ENCODE data around the gene CEL. TPM values are rescaled to one million over a fixed set of nuclear protein-coding genes. Genes with fewer than 3 reads are reported as not detected.
A peak's percentile ranks its signal among the peaks of the same experiment; 100 is the strongest.
"Not testable (repeated sequence)": the region's sequence is repeated elsewhere in the genome, so short reads cannot be mapped to it uniquely, and the experiment has no call there.

CEL gene
- total RNA-seq, 2 experiments from 2014 or later = 1.4 to 2.3 TPM

DNA sequence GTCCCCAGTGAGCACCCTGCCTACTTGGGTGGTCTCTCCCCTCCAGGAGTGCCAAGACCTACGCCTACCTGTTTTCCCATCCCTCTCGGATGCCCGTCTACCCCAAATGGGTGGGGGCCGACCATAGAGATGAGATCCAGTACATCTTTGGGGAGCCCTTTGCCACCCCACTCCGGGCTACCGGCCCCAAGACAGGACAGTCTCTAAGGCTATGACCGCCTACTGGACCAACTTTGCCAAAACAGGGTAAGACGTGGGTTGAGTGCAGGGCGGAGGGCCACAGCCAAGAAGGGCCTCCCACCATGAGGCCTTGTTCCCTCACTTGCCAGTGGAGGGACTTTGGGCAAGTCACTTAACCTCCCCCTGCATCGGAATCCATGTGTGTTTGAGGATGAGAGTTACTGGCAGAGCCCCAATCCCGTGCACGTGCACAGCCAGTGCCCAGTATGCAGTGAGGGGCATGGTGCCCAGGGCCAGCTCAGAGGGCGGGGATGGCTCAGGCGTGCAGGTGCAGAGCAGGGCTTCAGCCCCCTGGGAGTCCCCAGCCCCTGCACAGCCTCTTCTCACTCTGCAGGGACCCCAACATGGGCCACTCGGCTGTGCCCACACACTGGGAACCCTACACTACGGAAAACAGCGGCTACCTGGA, 24.6 kb downstream of the CEL start:
- DNase-seq; H3K27ac Mint-ChIP-seq; H3K27me3 Mint-ChIP-seq; ATAC-seq (ENCODE audit: low read depth); H3K4me3 Mint-ChIP-seq; H3K36me3 Mint-ChIP-seq; H3K4me1 Mint-ChIP-seq; POLR2A ChIA-PET; H3K9me3 Mint-ChIP-seq: not testable (repeated sequence)

DNA sequence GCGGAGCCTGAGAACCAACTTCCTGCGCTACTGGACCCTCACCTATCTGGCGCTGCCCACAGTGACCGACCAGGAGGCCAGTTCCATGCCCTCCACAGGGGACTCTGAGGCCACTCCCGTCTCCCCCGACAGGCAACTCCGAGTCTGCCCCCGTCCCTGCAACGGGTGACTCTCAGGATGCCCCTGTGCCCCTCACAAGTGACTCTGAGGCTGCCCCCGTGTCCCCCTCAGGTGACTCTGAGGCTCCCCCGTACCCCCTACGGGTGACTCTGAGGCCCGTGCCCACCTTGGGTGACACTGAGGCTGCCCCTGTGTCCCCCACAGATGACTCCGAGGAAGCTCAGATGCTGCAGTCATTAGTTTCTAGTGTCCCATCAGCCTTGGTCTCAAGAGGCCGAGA, 25.1 kb downstream of the CEL start:
- ATAC-seq (ENCODE audit: low read depth) = no peak
- no peak overlapping the region for H3K27ac Mint-ChIP-seq
- POLR2A ChIA-PET = no interaction called here
- no peaks in the 10 kb centered on the region for H3K9me3 Mint-ChIP-seq
- no peaks in the 10 kb centered on the region for H3K4me1 Mint-ChIP-seq
- H3K4me3 Mint-ChIP-seq = no peak overlapping the region
- H3K27me3 Mint-ChIP-seq = no peaks in the 10 kb centered on the region
- H3K36me3 Mint-ChIP-seq = no peaks in the 10 kb centered on the region
- DNase-seq = no peak

DNA sequence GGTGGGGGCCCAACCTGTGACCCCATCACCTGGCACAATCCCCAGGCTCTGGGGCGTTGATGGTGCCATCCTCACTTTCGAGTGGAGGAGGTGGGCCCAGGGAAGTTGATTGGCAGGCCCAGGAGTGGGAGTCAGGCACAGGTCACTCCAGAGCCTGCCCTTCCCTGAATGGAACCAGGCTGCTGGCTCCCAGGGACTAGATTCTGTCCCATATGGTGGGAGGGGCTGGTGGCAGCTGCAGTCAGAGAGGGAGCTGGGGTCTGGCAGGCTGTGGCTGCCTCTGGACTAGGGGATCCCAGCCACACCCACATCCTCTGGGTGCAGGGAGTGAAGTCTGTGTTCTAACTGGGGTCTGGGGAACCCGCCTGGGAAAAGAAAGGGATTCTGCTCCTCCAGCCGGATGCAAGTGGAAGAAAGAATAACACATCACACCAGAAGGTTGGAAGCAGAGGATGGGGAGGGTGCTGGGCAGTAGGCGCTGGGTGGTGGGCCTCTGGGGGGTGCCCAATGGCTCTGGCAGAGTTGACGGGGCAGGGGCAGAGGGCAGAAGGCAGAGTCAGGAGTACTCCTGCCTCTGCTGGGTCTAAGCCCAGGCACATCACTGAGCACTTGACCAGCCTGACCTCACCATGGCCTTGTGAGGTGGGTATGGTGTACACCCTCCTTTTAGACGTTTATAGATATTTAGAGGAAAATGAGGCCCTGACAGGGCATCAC, 25.8 kb downstream of the CEL start:
- Mint-ChIP-seq H3K27me3 (no peaks in the 10 kb centered on the region), H3K27ac (no peak overlapping the region), H3K4me1 (no peaks in the 10 kb centered on the region), H3K36me3 (no peaks in the 10 kb centered on the region), H3K9me3 (no peaks in the 10 kb centered on the region), H3K4me3 (no peak overlapping the region)
- no peak for DNase-seq
- POLR2A ChIA-PET = no interaction called here
- ATAC-seq (ENCODE audit: low read depth) = no peak

DNA sequence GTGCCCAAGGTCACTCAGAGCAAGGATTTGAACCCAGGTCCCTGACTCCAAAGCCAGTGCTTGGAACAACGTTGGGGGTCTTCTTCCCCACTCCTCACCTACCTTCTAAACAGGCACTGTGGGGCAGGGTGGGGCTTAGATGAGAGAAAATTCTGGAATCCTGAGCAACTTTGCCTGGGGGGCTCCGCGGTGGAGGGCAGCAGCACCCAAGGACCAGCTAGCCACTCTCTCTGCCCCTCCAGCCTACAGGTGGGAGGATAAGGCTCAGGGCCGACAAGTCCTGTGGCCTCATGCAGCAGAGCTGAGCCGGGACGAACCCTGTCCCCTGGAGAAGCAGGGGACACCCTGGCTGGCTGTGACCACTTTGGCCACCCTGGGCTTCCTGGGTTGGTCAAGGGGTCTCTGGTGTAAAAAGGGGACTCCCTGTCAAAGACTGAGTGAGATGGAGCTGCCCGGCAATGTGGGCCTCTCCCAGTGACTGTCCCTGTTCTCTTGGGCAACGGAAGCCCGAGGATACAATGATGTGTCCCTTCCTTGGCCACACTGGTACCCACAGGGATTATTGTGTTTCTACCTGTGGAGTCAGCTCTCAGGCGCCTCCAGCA, 26.5 kb downstream of the CEL start:
- H3K4me1 Mint-ChIP-seq = no peaks in the 10 kb centered on the region

DNA sequence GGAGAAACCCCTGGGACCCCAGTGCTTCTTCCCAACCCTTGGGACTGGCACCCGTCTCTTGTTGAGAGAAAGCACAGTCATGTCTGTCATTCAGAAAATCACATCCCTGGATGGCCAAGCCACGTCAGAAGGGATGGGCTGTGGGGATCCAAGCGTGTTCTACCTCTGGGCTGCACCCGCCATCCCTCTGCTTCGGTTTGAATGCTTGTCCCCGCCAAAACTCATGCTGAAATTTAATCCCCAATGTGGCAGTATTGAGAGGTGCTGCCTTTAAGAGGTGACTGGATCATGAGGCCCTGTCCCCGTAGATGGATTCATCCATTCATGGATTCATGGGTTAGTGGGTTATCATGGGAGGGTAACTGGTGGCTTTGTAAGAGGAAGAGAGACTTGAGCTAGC, 27.0 kb downstream of the CEL start:
- H3K27me3 Mint-ChIP-seq = no peaks in the 10 kb centered on the region
- no peak overlapping the region for H3K27ac Mint-ChIP-seq
- POLR2A ChIA-PET = no interaction called here
- DNase-seq = no peak
- no peaks in the 10 kb centered on the region for H3K9me3 Mint-ChIP-seq
- no peaks in the 10 kb centered on the region for H3K4me1 Mint-ChIP-seq
- H3K4me3 Mint-ChIP-seq = no peak overlapping the region
- ATAC-seq (ENCODE audit: low read depth) = no peak
- H3K36me3 Mint-ChIP-seq = no peaks in the 10 kb centered on the region

More for the DNA sequence above, 26.5 kb downstream of the CEL start:
- Mint-ChIP-seq H3K27ac (no peak overlapping the region), H3K4me3 (no peak overlapping the region), H3K9me3 (no peaks in the 10 kb centered on the region), H3K27me3 (no peaks in the 10 kb centered on the region), H3K36me3 (no peaks in the 10 kb centered on the region)
- DNase-seq (no peak), ATAC-seq (ENCODE audit: low read depth) (no peak)
- POLR2A ChIA-PET = no interaction called here

- no peak overlapping the region for H3K4me3 Mint-ChIP-seq
Observed at GRCh38 chr9:133089271-133089671, 27.5 kb downstream of the CEL start.

DNA sequence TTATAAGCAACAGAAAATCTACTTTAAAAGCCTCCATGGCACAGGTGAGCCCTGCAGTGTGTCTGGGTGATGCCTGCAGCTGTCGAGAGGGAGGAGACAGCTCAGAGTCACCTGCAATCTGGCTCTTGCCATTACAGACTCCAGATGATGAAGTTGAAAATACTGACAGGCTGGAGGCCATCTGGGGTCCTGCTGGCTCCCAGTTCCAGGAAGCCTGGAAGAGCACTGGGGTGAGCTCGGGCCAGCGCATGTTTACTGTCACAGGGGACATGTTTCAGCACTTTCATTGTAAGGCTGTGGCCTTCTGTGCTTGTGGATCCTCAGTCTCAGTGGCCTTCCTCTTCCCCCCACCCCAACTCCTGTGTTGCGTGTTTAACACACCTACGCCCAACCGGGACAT, 28.4 kb downstream of the CEL start:
- Mint-ChIP-seq H3K4me3 (no peak overlapping the region), H3K36me3 (no peaks in the 10 kb centered on the region), H3K9me3 (no peaks in the 10 kb centered on the region), H3K27ac (no peak overlapping the region), H3K27me3 (no peaks in the 10 kb centered on the region), H3K4me1 (no peaks in the 10 kb centered on the region)
- POLR2A ChIA-PET = no interaction called here
- no peak for DNase-seq
- ATAC-seq (ENCODE audit: low read depth) = no peak

More at GRCh38 chr9:133089271-133089671, 27.5 kb downstream of the CEL start:
- POLR2A ChIA-PET = no interaction called here
- no peaks in the 10 kb centered on the region for H3K9me3 Mint-ChIP-seq
- peak; percentile 57 for ATAC-seq (ENCODE audit: low read depth)
- no peaks in the 10 kb centered on the region for H3K27me3 Mint-ChIP-seq
- DNase-seq = no peak
- no peak overlapping the region for H3K27ac Mint-ChIP-seq
- no peaks in the 10 kb centered on the region for H3K4me1 Mint-ChIP-seq
- no peaks in the 10 kb centered on the region for H3K36me3 Mint-ChIP-seq

DNA sequence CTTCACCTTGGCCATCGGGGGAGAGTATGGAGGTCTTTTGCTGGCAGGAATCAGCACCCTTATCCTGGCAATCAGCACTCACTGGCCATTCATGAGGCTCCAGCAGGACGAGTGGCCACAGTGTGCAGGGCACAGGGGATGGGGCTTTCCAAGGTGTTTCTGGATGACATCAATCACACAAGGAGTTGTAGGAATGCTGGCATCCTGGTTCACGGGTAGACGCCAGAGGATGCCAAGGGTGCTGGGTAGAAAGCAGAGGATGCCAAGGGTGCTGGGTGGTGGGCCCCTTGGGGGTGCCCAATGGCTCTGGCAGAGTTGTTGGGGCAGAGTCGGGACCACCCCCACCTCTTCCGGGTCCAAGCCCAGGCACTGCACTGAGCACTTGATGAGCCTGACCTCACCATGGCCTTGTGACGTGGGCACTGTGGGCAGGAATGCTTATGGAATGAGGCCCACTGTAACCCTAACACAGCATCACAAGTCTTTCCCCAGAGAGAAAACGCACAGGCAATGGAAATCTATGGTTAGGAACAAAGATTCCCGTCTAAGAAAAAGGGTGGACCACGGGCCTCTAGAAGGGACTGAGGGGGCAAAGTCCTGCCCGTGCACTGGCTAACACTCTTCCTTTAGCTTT, 29.1 kb downstream of the CEL start:
- H3K27ac Mint-ChIP-seq = no peak overlapping the region
- H3K4me1 Mint-ChIP-seq = no peaks in the 10 kb centered on the region
- POLR2A ChIA-PET = no interaction called here
- ATAC-seq (ENCODE audit: low read depth) (no peak), DNase-seq (no peak)
- H3K4me3 Mint-ChIP-seq = no peak overlapping the region
- H3K9me3 Mint-ChIP-seq = no peaks in the 10 kb centered on the region
- no peaks in the 10 kb centered on the region for H3K27me3 Mint-ChIP-seq
- H3K36me3 Mint-ChIP-seq = peaks cover under 1% of the 10 kb centered on the region

DNA sequence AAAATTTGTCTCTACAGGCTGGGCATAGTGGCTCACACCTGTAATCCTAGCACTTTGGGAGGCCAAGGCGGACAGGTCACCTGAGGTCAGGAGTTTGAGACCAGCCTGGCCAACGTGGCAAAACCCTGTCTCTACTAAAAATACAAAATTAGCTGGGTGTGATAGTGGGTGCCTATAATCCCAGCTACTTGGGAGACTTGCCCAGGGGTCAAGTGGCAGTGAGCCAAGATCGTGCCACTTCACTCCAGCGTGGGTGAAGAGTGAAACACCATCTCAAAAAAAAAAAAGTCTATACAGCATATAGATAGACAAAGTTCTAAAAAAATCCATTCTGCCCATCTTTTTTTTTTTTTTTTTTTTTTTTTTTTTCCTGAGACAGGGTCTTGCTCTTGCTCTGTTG, 32.6 kb downstream of the CEL start:
- POLR2A ChIA-PET = interaction anchor here (0.7 kb wide), 1 partner anchor 159 kb away, joined by 5 read pairs; no protein-coding TSS in a partner anchor
- H3K27me3 Mint-ChIP-seq; H3K4me3 Mint-ChIP-seq; DNase-seq; H3K4me1 Mint-ChIP-seq; H3K9me3 Mint-ChIP-seq; ATAC-seq (ENCODE audit: low read depth); H3K27ac Mint-ChIP-seq: not testable (repeated sequence)
- peaks cover 34% of the 10 kb centered on the region for H3K36me3 Mint-ChIP-seq

DNA sequence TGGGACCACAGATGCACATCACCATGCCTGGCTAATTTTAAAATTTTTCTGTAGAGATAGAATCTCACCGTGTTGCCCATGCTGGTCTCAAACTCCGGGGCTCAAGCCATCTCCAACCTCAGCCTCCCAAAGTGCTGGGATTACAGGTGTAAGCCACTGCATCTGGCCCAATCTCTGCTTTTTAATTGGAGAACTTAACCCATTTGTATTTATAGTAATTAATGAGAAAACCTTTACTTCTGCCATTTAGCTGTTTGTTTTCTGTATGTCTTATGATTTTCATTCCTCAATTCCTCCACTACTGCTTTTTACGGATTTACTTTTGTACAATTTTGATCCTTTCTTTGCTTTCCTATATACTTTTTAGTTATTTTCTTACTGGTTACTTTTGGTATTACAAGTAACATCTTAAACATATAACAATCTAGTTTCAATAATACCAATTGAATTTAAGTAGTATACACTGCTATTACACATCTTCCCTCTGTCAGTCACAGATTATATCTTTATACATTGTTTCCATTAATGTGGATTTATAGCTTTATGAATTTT, 33.1 kb downstream of the CEL start:
- H3K4me3 Mint-ChIP-seq = no peak overlapping the region
- no peak overlapping the region for H3K27ac Mint-ChIP-seq
- ATAC-seq (ENCODE audit: low read depth) (no peak), DNase-seq (no peak)
- H3K36me3 Mint-ChIP-seq = peaks cover 35% of the 10 kb centered on the region
- H3K9me3 Mint-ChIP-seq = no peaks in the 10 kb centered on the region
- H3K27me3 Mint-ChIP-seq = no peaks in the 10 kb centered on the region
- POLR2A ChIA-PET = no interaction called here
- no peaks in the 10 kb centered on the region for H3K4me1 Mint-ChIP-seq

DNA sequence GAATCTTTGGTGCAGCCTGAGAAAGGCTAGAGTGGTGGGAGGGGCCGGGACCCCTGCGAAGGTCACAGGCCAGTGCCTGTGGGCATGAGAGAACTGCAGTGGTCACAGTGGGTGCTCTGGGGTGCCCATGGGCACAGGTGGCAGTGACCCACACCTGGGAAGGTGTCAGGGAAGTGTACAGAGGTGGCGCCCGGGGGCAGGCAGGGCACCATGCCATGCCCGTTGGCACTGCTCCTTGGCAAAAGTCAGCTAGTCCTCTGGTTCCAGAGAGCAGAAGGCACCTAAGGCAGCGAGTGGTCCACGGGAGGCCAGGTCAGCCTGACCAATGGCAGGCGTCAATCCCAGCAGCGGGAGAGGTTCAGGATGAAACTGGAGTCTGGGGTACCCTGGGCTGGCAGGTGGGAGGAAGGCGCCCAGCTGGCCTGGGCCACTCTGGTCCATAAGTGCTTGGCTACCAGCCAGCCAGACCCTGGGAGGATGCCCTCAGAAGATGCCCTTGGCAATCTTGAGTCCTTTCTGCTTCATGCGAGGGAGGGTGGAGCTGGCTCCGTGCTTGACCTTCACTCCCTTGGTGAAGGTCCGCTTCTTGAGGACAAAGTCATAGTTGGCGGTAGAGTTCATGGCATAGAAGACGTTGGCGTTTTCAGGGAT, 36.4 kb downstream of the CEL start:
- no peak overlapping the region for H3K27ac Mint-ChIP-seq
- POLR2A ChIA-PET = no interaction called here
- H3K36me3 Mint-ChIP-seq = peaks cover 47% of the 10 kb centered on the region
- no peak overlapping the region for H3K4me3 Mint-ChIP-seq
- no peaks in the 10 kb centered on the region for H3K9me3 Mint-ChIP-seq
- DNase-seq = no peak
- no peak for ATAC-seq (ENCODE audit: low read depth)
- H3K4me1 Mint-ChIP-seq = no peaks in the 10 kb centered on the region
- H3K27me3 Mint-ChIP-seq = no peaks in the 10 kb centered on the region

GRCh38 chr9:133098871-133099270, 37.1 kb downstream of the CEL start:
- Mint-ChIP-seq H3K27me3 (no peaks in the 10 kb centered on the region), H3K4me1 (no peaks in the 10 kb centered on the region), H3K27ac (no peak overlapping the region), H3K36me3 (peaks cover 47% of the 10 kb centered on the region), H3K4me3 (no peak overlapping the region), H3K9me3 (no peaks in the 10 kb centered on the region)
- POLR2A ChIA-PET = no interaction called here
- DNase-seq (no peak), ATAC-seq (ENCODE audit: low read depth) (no peak)

Data from activated naive CD8-positive, alpha-beta T cell treated with anti-CD3 and anti-CD28 coated beads, Interleukin-2, amount 10 ng/mL, durations not matched to agents 7 days and 5 days (primary cell).